Activated CD4-positive, alpha-beta T cell treated with anti-CD3 and anti-CD28 coated beads, Interleukin-2, amount 10 ng/mL, durations not matched to agents 7 days and 5 days (primary cell): Measurements from ENCODE around the gene SUSD6. TPM values are rescaled to one million over a fixed set of nuclear protein-coding genes. Genes with fewer than 3 reads are reported as not detected.
"Not testable (repeated sequence)": the region's sequence is repeated elsewhere in the genome, so short reads cannot be mapped to it uniquely, and the experiment has no call there.

Source experiments
- CTCF ChIA-PET: fragments of 350-600 bp; sonication (Branson Sonifier 250); formaldehyde crosslinking; loops from one replicate; lab custom pipeline; 2021; ENCODE audit warnings: antibody characterized with exemption; lab: Charles Lee
- POLR2A ChIA-PET: fragments of 350-600 bp; sonication (Branson Sonifier 250); formaldehyde crosslinking; loops from one replicate; lab custom pipeline; 2021; ENCODE audit warnings: antibody characterized with exemption; lab: Charles Lee
- DNase-seq: peaks from one replicate; pipeline ENCODE4 v3.0.0-alpha.2; 2020
- H3K27ac Mint-ChIP-seq: one replicate; pipeline ENCODE4 v1.8.0; 2021; ENCODE audit warnings: mild to moderate bottlenecking, moderate library complexity, mixed read lengths
- H3K27me3 Mint-ChIP-seq: one replicate; pipeline ENCODE4 v1.8.0; 2021; ENCODE audit warnings: mixed read lengths
- H3K36me3 Mint-ChIP-seq: one replicate; pipeline ENCODE4 v1.8.0; 2021; ENCODE audit warnings: low read depth, mixed read lengths
- H3K4me1 Mint-ChIP-seq: one replicate; pipeline ENCODE4 v1.8.0; 2021; ENCODE audit warnings: mixed read lengths
- H3K4me3 Mint-ChIP-seq: one replicate; pipeline ENCODE4 v1.8.0; 2021; ENCODE audit warnings: mild to moderate bottlenecking, moderate library complexity, mixed read lengths
- H3K9me3 Mint-ChIP-seq: one replicate; pipeline ENCODE4 v1.8.0; 2021; ENCODE audit warnings: mixed read lengths
- total RNA-seq, 2 experiments: library from RNA; stranded (reverse); gene quantifications; one replicate each; pipeline ENCODE4 v1.2.3, GENCODE V29; 2021

Gene SUSD6
- total RNA-seq, 2 experiments from 2014 or later: 42.6 to 45.0 TPM

GRCh38 chr14:69696204-69696527 lies 84.8 kb downstream of the SUSD6 start:
- DNase-seq: no peak
- Mint-ChIP-seq H3K27ac (peak overlapping the region; percentile 66), H3K36me3 (peaks cover 15% of the 10 kb centered on the region), H3K27me3 (no peaks in the 10 kb centered on the region), H3K4me1 (peaks cover 83% of the 10 kb centered on the region), H3K9me3 (no peaks in the 10 kb centered on the region), H3K4me3 (no peak overlapping the region)
- ChIA-PET CTCF (no interaction called here), POLR2A (no interaction called here)

GRCh38 chr14:69696633-69697557 lies 85.5 kb downstream of the SUSD6 start:
- Mint-ChIP-seq H3K27ac (peak overlapping the region; percentile 66), H3K27me3 (no peaks in the 10 kb centered on the region), H3K4me3 (peak overlapping the region; percentile 2), H3K4me1 (peaks cover 85% of the 10 kb centered on the region), H3K9me3 (no peaks in the 10 kb centered on the region), H3K36me3 (peaks cover 15% of the 10 kb centered on the region)
- DNase-seq: peak; percentile 45
- ChIA-PET POLR2A (no interaction called here), CTCF (no interaction called here)

- CTCF ChIA-PET: interaction anchor here (1.0 to 1.5 kb wide), 7 partner anchors 10 to 33 kb away, joined by 3 to 7 read pairs (median 4); no protein-coding TSS in a partner anchor
- POLR2A ChIA-PET: no interaction called here
- DNase-seq: no peak
- peak overlapping the region; percentile 34 for H3K27ac Mint-ChIP-seq
- H3K9me3 Mint-ChIP-seq: no peaks in the 10 kb centered on the region
- peaks cover 13% of the 10 kb centered on the region for H3K36me3 Mint-ChIP-seq
- no peaks in the 10 kb centered on the region for H3K27me3 Mint-ChIP-seq
- H3K4me3 Mint-ChIP-seq: no peak overlapping the region
- peaks cover 87% of the 10 kb centered on the region for H3K4me1 Mint-ChIP-seq
Measured at GRCh38 chr14:69698572-69698971, 87.2 kb downstream of the SUSD6 start.

GRCh38 chr14:69699243-69699642 lies 87.8 kb downstream of the SUSD6 start:
- CTCF ChIA-PET: interaction anchor here (1.0 to 1.5 kb wide), 6 partner anchors 9 to 26 kb away, joined by 3 to 6 read pairs (median 5); no protein-coding TSS in a partner anchor
- DNase-seq, POLR2A ChIA-PET, H3K4me3 Mint-ChIP-seq, H3K27me3 Mint-ChIP-seq, H3K27ac Mint-ChIP-seq, H3K9me3 Mint-ChIP-seq: not testable (repeated sequence)
- Mint-ChIP-seq H3K4me1 (peaks cover 87% of the 10 kb centered on the region), H3K36me3 (peaks cover 20% of the 10 kb centered on the region)

- CTCF ChIA-PET: interaction anchor here (1.2 to 1.5 kb wide), 3 partner anchors 9 to 27 kb away, joined by 5 read pairs; no protein-coding TSS in a partner anchor
- H3K27me3 Mint-ChIP-seq: no peaks in the 10 kb centered on the region
- peaks cover 24% of the 10 kb centered on the region for H3K36me3 Mint-ChIP-seq
- H3K4me3 Mint-ChIP-seq: no peak overlapping the region
- DNase-seq: no peak
- peaks cover 86% of the 10 kb centered on the region for H3K4me1 Mint-ChIP-seq
- H3K9me3 Mint-ChIP-seq: no peaks in the 10 kb centered on the region
- POLR2A ChIA-PET: no interaction called here
- H3K27ac Mint-ChIP-seq: no peak overlapping the region
Measured at GRCh38 chr14:69699748-69700303, 88.4 kb downstream of the SUSD6 start.

GRCh38 chr14:69700575-69700974 lies 89.2 kb downstream of the SUSD6 start:
- Mint-ChIP-seq H3K36me3 (peaks cover 27% of the 10 kb centered on the region), H3K27ac (no peak overlapping the region)
- CTCF ChIA-PET: interaction anchor here (1.2 to 1.4 kb wide), 3 partner anchors 8 to 12 kb away, joined by 3 to 5 read pairs (median 3); no protein-coding TSS in a partner anchor

GRCh38 chr14:69701291-69701690 lies 89.9 kb downstream of the SUSD6 start:
- H3K27ac Mint-ChIP-seq: no peak overlapping the region
- POLR2A ChIA-PET: no interaction called here

More at GRCh38 chr14:69700575-69700974, 89.2 kb downstream of the SUSD6 start:
- Mint-ChIP-seq H3K27me3 (no peaks in the 10 kb centered on the region), H3K9me3 (no peaks in the 10 kb centered on the region), H3K4me3 (no peak overlapping the region), H3K4me1 (peaks cover 84% of the 10 kb centered on the region)
- DNase-seq: no peak
- POLR2A ChIA-PET: no interaction called here

GRCh38 chr14:69701857-69702256 lies 90.5 kb downstream of the SUSD6 start:
- Mint-ChIP-seq H3K4me1 (peaks cover 80% of the 10 kb centered on the region), H3K27ac (no peak overlapping the region), H3K9me3 (no peaks in the 10 kb centered on the region), H3K27me3 (no peaks in the 10 kb centered on the region), H3K36me3 (peaks cover 35% of the 10 kb centered on the region), H3K4me3 (no peak overlapping the region)
- ChIA-PET CTCF (interaction anchor here (0.9 to 1.6 kb wide), 6 partner anchors 10 to 73 kb away, joined by 3 to 6 read pairs (median 4); no protein-coding TSS in a partner anchor), POLR2A (no interaction called here)
- DNase-seq: no peak

More at GRCh38 chr14:69701291-69701690, 89.9 kb downstream of the SUSD6 start:
- CTCF ChIA-PET: interaction anchor here (0.9 to 1.6 kb wide), 6 partner anchors 9 to 72 kb away, joined by 3 to 6 read pairs (median 4); no protein-coding TSS in a partner anchor
- no peak for DNase-seq
- Mint-ChIP-seq H3K4me3 (no peak overlapping the region), H3K36me3 (peaks cover 34% of the 10 kb centered on the region), H3K4me1 (peaks cover 83% of the 10 kb centered on the region), H3K9me3 (no peaks in the 10 kb centered on the region), H3K27me3 (no peaks in the 10 kb centered on the region)

GRCh38 chr14:69703047-69704039 lies 91.9 kb downstream of the SUSD6 start:
- H3K36me3 Mint-ChIP-seq: peaks cover 35% of the 10 kb centered on the region

GRCh38 chr14:69704319-69704718 lies 92.9 kb downstream of the SUSD6 start:
- ChIA-PET CTCF (interaction anchor here (1.0 to 1.2 kb wide), 5 partner anchors 15 to 72 kb away, joined by 3 to 4 read pairs (median 3); no protein-coding TSS in a partner anchor), POLR2A (no interaction called here)
- peak overlapping the region; percentile 33 for H3K27ac Mint-ChIP-seq
- no peaks in the 10 kb centered on the region for H3K9me3 Mint-ChIP-seq
- H3K4me3 Mint-ChIP-seq: no peak overlapping the region
- H3K36me3 Mint-ChIP-seq: peaks cover 40% of the 10 kb centered on the region
- peaks cover 74% of the 10 kb centered on the region for H3K4me1 Mint-ChIP-seq
- H3K27me3 Mint-ChIP-seq: no peaks in the 10 kb centered on the region
- DNase-seq: no peak

More at GRCh38 chr14:69703047-69704039, 91.9 kb downstream of the SUSD6 start:
- Mint-ChIP-seq H3K9me3 (no peaks in the 10 kb centered on the region), H3K4me3 (no peak overlapping the region), H3K27ac (peak overlapping the region; percentile 54), H3K27me3 (no peaks in the 10 kb centered on the region), H3K4me1 (peaks cover 75% of the 10 kb centered on the region)
- ChIA-PET CTCF (interaction anchor here (1.0 to 1.6 kb wide), 5 partner anchors 13 to 67 kb away, joined by 3 to 5 read pairs (median 4); no protein-coding TSS in a partner anchor), POLR2A (no interaction called here)
- DNase-seq: no peak

GRCh38 chr14:69705706-69706105 lies 94.3 kb downstream of the SUSD6 start:
- no peak for DNase-seq
- H3K27me3 Mint-ChIP-seq: no peaks in the 10 kb centered on the region
- CTCF ChIA-PET: interaction anchor here (0.6 to 1.2 kb wide), 3 partner anchors 8 to 265 kb away, joined by 3 to 5 read pairs (median 3); no protein-coding TSS in a partner anchor
- peaks cover 53% of the 10 kb centered on the region for H3K36me3 Mint-ChIP-seq
- POLR2A ChIA-PET: interaction anchor here (0.6 kb wide), 1 partner anchor 13 kb away, joined by 3 read pairs; no protein-coding TSS in a partner anchor
- H3K27ac Mint-ChIP-seq: no peak overlapping the region
- H3K4me3 Mint-ChIP-seq: no peak overlapping the region
- peaks cover 72% of the 10 kb centered on the region for H3K4me1 Mint-ChIP-seq
- H3K9me3 Mint-ChIP-seq: no peaks in the 10 kb centered on the region
